ENCODE data around the gene LSMEM2.
A peak's percentile ranks its signal among the peaks of the same experiment; 100 is the strongest.

Gene LSMEM2

DNA sequence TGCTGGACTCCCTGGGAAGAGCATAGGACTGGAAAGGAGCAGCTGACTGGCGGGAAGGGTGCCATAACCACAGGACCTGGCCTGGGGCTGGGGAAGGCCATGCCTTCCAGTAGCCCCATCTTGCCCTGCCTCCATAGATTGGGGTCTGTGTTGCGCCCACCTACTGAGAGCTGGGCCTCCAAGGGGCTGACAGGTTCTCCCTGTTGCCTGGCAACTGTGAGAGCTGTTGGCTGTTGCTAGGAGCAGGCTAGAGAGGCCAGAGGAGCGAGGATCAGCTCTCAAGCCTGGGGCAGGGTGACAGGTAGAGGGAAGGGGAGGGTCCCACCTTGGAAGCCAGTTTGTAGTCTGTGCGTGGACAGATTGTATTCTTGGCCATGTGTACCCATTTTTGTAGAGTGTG, 45.7 kb upstream of the LSMEM2 start:
- no peaks in the 10 kb centered on the region for H3K36me3 Mint-ChIP-seq (ENCODE audit: low read depth)
- H3K9me3 Mint-ChIP-seq: no peaks in the 10 kb centered on the region
- H3K4me1 Mint-ChIP-seq: peaks cover 34% of the 10 kb centered on the region
- H3K27me3 Mint-ChIP-seq (ENCODE audit: low read depth): no peaks in the 10 kb centered on the region
- peak overlapping the region in 2 of 3 experiments; percentile 64 to 79 for H3K4me3 Mint-ChIP-seq
- peak overlapping the region; percentile 76 to 91 (median 85) for H3K27ac Mint-ChIP-seq
- TF ChIP-seq, protein P1, sequence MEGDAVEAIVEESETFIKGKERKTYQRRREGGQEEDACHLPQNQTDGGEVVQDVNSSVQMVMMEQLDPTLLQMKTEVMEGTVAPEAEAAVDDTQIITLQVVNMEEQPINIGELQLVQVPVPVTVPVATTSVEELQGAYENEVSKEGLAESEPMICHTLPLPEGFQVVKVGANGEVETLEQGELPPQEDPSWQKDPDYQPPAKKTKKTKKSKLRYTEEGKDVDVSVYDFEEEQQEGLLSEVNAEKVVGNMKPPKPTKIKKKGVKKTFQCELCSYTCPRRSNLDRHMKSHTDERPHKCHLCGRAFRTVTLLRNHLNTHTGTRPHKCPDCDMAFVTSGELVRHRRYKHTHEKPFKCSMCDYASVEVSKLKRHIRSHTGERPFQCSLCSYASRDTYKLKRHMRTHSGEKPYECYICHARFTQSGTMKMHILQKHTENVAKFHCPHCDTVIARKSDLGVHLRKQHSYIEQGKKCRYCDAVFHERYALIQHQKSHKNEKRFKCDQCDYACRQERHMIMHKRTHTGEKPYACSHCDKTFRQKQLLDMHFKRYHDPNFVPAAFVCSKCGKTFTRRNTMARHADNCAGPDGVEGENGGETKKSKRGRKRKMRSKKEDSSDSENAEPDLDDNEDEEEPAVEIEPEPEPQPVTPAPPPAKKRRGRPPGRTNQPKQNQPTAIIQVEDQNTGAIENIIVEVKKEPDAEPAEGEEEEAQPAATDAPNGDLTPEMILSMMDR (IDR thresholded peaks at IDR 0.05; ENCODE audit: unreplicated experiment in 3 of 3): no peak

DNA sequence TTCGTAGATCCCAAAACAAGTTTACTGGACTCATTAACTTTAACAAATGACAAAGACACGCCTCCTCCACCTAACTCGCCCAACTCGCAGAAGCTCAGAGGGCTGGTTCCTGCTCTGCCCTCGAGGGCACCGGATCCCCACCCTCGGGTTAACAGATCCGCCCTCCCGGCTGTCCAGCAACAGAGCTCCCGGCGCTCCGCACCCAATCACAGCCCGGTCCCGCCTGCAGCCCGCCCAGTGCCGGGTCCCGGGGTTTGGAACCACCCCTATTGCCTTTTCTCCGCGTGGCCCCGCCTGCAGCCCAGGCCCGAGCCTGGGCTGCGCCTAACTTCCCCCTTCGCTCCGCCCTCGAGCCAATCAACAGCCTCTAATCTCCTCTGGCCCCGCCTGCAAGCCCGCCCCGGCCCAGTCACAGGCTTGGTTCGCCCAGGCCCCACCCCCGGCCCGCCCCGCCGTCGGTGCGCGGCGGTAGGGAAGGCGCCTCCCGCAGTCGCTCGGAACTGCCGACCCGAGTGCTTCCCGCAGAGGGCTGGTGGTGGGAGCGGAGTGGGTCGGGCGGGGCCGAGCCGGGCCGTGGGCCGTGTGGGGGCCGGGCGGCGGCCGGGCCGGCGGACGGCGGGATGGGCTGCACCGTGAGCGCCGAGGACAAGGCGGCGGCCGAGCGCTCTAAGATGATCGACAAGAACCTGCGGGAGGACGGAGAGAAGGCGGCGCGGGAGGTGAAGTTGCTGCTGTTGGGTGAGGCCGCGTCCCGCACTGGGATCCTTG, 43.0 kb upstream of the LSMEM2 start, which contains the start of gene GNAI2:
Gene GNAI2 (plus strand): TSS at position 489 of the 768 bp plus-strand sequence. CDS start 132 bp downstream, at position 621.
- no peaks in the 10 kb centered on the region for H3K27me3 Mint-ChIP-seq (ENCODE audit: low read depth)
- no peaks in the 10 kb centered on the region for H3K9me3 Mint-ChIP-seq
- peaks cover 3% of the 10 kb centered on the region for H3K36me3 Mint-ChIP-seq (ENCODE audit: low read depth)
- TF ChIP-seq, protein P1 (IDR thresholded peaks at IDR 0.05; ENCODE audit: unreplicated experiment in 3 of 3): no peak
- H3K27ac Mint-ChIP-seq: peak within 1 kb of the TSS; percentile 84 to 98 (median 96)
- H3K4me1 Mint-ChIP-seq: peaks cover 38% of the 10 kb centered on the region
- peak within 1 kb of the TSS; percentile 98 to 99 (median 99) for H3K4me3 Mint-ChIP-seq

DNA sequence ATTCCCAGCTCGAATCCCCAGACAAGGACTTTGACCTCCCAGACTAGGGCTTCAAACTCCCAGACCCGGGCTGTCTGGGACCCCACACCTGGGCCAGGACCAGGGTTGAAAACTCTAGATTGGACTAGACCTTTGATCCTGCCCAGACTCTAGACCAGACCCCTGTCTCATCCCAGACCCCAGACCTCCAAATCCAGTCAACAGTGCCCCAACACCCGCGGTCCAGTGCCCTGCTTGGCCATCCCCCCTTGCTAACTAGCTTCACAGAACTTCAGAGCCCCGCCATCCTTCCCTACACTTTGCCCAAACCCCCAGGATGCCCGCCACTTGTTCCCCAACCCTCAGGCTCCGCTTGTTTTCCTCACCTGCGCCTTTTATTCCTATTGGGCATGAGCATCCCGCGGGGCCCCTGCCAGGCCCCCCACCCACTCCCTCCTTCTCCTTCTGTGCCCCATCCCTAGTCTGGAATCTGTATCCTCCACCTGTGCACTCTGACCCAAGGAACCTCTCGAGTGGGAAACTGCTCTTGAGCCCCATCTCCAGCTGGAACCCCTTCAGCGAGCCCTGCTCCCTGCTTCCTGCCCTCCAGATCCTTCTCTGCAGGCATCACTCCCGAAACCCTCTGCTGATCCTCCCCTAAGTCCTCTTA, 42.3 kb upstream of the LSMEM2 start:
- H3K4me3 Mint-ChIP-seq: peak overlapping the region; percentile 98 to 99 (median 99)
- H3K36me3 Mint-ChIP-seq (ENCODE audit: low read depth): peaks cover 3% of the 10 kb centered on the region
- H3K9me3 Mint-ChIP-seq: no peaks in the 10 kb centered on the region
- TF ChIP-seq, protein P1 (IDR thresholded peaks at IDR 0.05; ENCODE audit: unreplicated experiment in 3 of 3): no peak
- peak overlapping the region; percentile 84 to 98 (median 96) for H3K27ac Mint-ChIP-seq
- H3K4me1 Mint-ChIP-seq: peaks cover 45% of the 10 kb centered on the region
- no peaks in the 10 kb centered on the region for H3K27me3 Mint-ChIP-seq (ENCODE audit: low read depth)

DNA sequence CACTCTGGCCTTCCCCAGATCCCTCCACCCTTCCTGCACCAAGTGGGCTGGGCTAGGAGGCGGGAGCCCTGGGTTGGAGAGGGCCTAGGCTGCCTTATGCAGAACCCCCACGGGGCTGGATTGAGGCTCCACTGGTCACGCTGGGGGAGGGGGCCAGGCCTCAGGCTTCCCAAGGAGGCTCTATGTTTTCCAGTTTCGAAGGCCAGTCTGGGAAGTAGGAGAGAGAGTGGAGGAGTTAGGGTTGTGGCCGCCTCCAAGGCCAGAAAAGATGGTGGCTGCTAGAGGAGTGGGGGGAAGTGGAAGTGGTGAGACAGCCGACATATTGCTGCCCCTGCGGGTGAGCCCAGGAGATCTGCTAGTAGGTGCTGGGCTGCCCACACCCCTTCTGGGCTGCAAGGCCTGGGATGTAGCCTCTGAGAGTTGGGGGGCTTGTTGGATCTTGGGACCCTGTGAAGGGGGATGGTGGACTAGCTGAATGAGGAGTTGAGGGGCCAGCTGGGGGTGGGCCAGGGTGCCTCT, 41.7 kb upstream of the LSMEM2 start:
- Mint-ChIP-seq H3K4me1 (peaks cover 45% of the 10 kb centered on the region), H3K27me3 (ENCODE audit: low read depth) (no peaks in the 10 kb centered on the region), H3K4me3 (peak overlapping the region; percentile 98 to 99 (median 99)), H3K36me3 (ENCODE audit: low read depth) (peaks cover 3% of the 10 kb centered on the region), H3K9me3 (no peaks in the 10 kb centered on the region), H3K27ac (peak overlapping the region; percentile 84 to 98 (median 96))
- TF ChIP-seq, protein P1 (IDR thresholded peaks at IDR 0.05; ENCODE audit: unreplicated experiment in 3 of 3): no peak

DNA sequence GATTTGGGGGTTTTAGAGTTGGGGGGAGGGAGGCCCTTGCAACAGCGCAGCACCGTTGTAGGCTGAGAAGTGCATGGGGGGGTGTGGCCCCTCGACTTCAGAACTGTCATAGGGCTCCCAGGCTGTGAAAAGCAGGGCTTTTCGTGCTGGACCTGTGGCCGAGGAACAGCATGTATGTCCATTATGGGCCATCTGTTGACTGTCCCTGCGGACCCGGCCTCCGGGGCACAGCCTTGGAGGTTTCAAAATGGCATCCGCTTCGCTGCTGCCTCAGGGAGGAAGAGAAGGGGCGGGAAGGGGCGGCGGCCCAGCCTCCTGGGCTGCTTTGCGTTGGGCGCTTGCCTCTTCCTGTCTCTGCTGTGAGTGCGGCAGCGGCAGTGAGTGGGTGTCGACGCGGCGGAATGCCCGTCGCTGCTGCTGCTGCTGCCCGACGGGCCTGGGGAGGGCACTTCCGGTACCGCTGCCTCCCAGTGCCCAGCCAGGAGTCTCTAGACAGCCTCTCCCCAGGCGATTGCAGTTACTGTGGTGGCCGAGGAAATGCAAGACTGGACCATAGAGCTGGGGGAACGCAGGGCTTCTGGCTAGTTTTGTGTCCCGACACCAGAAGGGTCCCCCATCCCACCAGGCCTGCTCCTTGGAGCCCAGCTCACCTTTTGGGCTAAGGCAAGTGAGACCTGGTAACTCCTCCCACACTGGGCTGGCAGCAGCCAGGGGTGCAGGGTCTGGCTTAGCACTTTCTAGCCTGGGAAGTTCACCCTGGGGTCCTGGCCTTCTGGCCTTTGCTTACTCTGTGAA, 40.9 kb upstream of the LSMEM2 start:
- TF ChIP-seq, protein P1 (IDR thresholded peaks at IDR 0.05; ENCODE audit: unreplicated experiment in 3 of 3): no peak
- H3K4me1 Mint-ChIP-seq: peaks cover 51% of the 10 kb centered on the region
- H3K36me3 Mint-ChIP-seq (ENCODE audit: low read depth): peaks cover 3% of the 10 kb centered on the region
- H3K27ac Mint-ChIP-seq: peak overlapping the region; percentile 84 to 98 (median 96)
- H3K27me3 Mint-ChIP-seq (ENCODE audit: low read depth): no peaks in the 10 kb centered on the region
- peak overlapping the region; percentile 98 to 99 (median 99) for H3K4me3 Mint-ChIP-seq
- no peaks in the 10 kb centered on the region for H3K9me3 Mint-ChIP-seq

Measured in nephron (organoid).